Measurements from ENCODE around the gene PAX1.

GRCh38 chr20:21710863-21711431, 5.5 kb downstream of the PAX1 start:
- TF ChIP-seq CTCF (conservative IDR thresholded peaks at IDR 0.05; ENCODE audit: low read depth, low read length) (no peak), EZH2 (IDR thresholded peaks at IDR 0.05; ENCODE audit: borderline replicate concordance, low read depth, low read length, poor library complexity, severe bottlenecking) (no peak)

All from A673 (cell line).